ENCODE measurements around the gene GRK3.
A peak's percentile ranks its signal among the peaks of the same experiment; 100 is the strongest.
"Not testable (repeated sequence)": the region's sequence is repeated elsewhere in the genome, so short reads cannot be mapped to it uniquely, and the experiment has no call there.

The GRK3 gene

DNA sequence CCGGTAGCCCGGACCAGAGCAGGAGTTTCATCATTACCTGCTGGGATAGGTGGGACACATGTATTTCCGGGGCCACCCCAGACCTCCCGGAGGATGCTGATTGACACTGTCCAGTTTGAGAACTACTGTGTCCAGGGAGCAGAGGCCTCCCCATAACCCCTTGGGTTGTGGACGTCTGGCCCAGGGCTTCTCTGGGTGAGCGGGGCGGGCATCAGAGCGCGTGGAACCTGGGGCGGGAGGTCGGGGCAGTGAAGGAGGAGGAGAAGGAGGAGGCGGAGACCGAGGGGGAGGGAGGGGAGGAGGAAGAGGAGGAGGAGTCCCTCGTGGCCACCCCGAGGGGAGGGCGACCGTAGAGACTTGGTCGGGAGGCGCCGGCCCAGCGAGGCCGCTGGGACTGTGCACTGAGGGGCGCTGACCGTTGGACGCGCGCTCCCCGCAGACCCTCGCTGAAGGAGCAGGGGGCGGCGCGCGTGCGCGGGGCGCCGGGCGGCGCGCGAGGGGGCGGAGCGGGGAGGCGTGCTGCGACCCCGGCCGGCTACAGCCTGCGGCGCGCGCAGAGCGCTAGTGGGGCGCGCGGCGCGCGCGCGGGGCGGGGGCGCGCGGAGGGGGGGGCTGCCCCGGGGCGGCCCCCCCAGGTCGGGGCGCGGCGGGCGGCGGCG, at the start of gene GRK3:
Gene GRK3, plus strand, starts transcription at position 356 of the 659 bp plus-strand sequence. CDS start 366 bp downstream, outside the sequence.
- DNase-seq (ENCODE audit: low spot score): peak; percentile 56

DNA sequence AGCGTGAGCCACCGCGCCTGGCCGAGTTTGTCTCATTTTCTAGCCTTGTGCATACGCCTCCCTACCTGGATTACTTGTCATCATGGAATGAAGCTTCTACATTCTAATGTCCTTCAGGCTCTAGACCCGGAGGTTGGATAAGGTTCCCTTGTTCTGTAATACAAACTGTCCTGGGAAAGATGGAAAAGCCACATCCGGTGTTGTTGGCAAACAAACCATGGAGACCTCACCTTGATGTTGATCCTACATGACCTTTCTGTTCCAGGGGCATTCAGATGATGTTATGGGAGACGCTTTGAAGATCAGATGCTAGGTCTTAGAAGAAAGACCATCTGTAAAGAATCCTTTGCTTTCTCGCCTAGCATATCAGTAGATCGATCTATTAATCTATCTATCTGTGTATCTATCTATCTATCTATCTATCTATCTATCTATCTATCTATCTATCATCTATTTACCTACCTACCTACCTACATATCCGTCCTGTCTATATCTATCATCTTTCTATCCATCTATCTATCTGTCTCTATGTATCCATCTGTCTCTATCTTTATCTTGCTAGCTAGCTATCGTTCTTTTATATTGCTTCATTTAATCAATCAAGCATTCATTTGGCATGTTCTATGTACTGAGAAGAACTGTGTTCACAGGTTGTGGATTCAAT, 46.3 kb upstream of the GRK3 start:
- no peak for DNase-seq (ENCODE audit: low spot score)

- no peak for DNase-seq (ENCODE audit: low spot score)
Observed at GRCh38 chr22:25525376-25525775, 39.1 kb upstream of the GRK3 start.

DNA sequence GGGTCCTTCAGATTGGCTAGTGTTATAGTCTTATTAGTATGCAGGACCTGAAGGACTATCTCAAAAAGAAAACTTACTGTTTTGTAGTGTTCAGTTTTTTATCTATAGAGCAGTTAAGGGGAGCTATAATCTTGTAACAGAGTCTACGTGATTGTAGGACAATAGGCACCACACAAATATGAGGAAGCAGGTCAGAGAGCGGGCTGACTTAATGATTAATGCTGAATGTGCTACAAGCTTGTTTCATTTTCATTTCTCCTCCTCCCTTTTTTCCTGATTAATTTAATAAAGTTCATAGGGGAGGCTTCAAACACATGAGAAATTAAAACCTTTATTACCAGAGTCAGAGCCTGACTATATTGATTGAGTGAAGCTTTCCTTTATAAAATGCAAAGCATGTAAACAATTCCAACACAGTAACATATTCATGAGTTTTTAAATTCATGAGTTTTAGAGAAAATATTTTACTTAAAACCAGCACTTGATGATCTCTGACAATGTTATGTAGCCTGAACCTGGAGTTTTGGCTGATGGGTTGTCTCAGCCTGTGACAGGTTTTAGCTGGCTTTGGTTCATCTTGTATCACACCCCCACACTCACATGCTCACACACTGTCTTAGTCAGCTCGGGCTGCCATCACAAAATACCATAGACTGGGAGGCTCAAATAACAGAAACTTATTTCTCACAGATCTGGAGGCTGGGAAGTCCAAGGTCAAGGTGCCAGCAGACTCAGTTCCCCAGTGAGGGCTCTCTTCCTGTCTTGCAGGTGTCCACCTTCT, 38.5 kb upstream of the GRK3 start:
- DNase-seq (ENCODE audit: low spot score): not testable (repeated sequence)

DNA sequence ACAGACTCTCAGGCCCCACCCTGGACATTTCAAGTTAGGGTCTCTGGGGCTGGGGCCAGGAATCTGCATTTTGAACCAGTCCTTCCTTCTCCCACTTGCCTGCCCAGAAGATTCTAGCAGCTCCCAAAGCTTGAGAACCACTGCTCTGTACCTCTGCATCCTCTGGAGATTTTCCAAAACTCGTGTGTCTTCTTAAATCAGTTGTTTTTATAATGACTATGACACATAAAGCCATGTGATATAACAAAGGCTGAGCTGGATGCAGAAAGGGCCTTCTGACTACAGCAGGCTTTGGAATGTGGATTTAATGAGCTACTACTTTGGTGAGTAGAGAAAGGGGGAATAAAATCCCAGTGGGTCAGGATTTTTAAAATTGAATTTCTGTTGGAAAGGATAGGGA, 37.5 kb upstream of the GRK3 start:
- DNase-seq (ENCODE audit: low spot score): not testable (repeated sequence)

DNA sequence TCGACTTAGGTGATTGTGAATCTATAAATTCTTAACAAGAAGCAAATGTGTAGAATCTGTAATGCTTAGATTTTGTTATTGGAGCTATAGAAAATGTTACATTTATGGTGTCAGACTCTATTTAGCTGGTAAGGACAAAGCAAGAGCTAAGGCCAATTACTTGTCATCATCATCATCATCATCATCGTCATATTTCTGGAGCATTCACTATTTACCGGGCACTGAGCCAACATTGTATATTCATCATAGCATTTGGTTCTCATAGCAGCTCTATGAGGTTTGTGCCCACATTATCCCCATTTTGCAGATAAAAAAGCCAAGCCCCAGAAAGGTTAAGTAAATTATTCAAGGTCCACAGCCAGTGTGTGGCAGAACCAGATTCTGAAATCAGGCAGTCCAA, 36.4 kb upstream of the GRK3 start:
- not testable (repeated sequence) for DNase-seq (ENCODE audit: low spot score)

DNA sequence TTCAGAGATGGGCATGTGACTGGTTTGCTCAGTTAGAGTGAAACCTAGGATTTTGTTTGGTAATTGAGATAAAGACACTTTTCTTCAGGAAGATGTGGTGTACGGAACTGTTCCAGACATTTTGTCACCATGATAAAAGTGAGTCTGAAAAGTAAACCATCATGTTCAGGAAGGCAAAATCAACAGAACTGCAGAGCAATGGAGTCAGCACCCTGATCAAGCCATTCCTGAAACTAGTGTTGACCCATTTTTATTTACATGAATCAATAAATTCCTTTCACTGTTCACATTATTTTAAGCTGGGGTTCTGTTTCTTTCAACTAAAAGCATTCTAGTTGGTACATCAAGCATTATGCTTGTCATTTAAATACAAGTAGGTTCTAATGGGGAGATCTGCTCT, 35.4 kb upstream of the GRK3 start:
- not testable (repeated sequence) for DNase-seq (ENCODE audit: low spot score)

DNA sequence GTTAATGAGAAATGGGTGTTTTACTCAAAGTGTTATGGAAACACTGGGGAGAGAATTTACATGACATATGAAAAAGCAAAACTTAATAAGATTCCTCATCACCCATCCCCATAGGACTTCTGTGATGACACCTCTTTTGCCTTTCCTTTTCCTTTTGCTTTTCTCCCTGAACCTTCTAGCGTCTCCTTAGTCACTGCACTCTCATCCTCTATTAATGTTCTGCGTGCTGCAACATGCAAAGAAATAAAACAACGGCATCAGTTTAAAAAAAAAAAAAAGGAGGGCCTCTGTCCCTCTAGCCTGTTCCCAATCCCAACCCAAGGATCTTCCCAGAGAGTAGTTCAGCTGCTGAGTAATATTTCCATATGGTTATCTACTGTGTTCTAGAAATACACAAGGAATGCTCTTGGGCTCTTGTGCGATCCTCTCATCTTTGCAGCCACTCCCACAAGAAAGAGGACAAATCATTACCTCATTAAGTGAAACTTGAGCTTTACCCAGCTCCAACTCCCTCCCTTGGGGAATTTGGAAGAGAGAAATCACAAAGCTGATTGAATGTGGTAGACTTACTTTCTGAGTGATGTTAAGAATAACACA, 34.8 kb upstream of the GRK3 start:
- not testable (repeated sequence) for DNase-seq (ENCODE audit: low spot score)

GRCh38 chr22:25531677-25532076, 32.8 kb upstream of the GRK3 start:
- DNase-seq (ENCODE audit: low spot score): not testable (repeated sequence)

- DNase-seq (ENCODE audit: low spot score): no peak
Observed at GRCh38 chr22:25534724-25535123, 29.8 kb upstream of the GRK3 start.

GRCh38 chr22:25536589-25536988, 27.9 kb upstream of the GRK3 start:
- DNase-seq (ENCODE audit: low spot score): peak; percentile 28

DNA sequence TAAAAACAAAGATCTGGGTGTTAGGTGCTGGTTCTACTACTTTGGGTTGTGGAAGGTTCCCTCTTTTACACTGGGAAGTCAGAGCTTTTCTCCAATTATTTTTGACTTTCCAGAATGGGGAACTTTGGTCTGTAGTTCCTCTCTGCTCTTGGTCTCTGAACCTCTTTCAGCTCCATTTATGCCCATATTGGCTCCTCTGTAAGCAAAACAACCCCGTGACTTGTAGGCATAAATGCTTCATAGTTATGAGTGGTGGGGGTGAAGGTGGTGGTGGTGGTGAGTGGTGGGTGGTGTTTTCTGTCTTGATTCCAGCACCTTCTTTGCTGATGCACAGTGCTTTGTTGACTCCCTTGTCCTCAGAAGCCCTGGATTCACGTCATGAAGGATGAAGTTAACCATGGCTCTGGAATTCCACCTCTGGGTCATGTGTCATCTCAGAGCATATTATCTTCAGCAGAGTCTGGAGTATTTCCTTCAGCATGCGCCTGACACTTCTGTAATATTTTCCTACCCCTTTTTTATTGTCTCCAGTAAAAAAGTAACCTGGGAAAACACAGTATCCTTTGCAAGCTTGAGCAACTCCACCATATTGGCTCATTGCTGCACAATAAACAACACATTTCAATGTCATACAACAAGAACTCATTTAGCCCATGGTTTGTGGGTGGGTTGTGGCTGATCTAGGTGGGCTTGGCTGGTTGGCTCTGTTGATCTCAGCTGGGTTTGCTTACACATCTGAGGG, 24.1 kb upstream of the GRK3 start:
- DNase-seq (ENCODE audit: low spot score): no peak

DNA sequence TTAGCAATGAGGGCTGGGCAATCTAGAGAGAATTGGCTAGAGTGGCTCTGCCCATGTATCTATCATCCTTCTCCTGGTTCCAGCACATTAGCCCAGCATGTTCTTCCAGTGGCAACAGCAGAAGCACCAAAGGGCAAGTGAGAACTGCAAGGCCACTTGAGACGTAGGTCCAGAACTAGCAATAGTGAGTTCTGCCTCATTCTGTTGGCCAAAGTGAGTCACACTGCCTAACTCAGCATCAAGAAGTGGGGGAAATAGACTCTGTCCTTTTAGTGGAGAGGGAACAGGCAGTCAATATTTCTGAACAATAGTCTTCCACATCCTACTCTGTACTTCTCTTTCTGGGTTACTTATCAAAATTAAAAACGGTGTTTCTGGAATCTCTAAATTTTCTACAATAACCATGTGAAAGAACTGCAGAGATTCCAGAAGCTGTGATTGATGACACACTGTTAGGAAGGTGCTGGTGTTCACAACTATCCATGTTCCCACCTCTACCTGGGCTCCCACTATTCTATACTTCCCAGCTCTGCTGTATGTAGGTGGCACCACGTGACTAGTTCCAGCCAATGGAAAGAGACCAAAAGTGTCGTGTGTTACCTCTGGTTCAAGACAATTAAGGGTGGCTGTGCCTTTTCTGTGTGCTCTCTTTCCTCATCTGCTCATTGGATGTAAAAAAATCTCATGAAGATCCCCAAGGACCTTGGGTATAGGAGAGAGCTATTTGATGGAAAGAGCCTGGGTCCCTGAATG, 23.4 kb upstream of the GRK3 start:
- DNase-seq (ENCODE audit: low spot score): no peak

DNA sequence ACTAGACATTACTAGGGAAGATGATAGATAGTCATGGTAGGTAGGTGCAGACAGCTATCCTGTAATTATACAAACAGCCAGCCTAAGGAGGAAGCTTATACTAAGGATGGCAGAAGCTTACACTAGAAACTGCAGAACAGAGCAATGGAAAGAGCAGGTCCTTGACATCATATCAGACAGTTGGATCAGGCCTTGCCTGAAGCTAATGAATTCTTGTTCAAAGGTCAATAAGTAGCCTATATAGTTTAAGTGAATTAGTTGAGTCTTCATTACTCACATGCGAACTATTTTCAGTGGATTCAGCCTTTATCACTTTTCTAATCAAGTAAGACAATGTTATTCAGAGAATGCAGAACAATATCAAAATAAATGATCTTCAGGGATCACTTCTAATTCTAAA, 22.3 kb upstream of the GRK3 start:
- no peak for DNase-seq (ENCODE audit: low spot score)

- no peak for DNase-seq (ENCODE audit: low spot score)
Observed at GRCh38 chr22:25542720-25543402, 21.6 kb upstream of the GRK3 start.

DNA sequence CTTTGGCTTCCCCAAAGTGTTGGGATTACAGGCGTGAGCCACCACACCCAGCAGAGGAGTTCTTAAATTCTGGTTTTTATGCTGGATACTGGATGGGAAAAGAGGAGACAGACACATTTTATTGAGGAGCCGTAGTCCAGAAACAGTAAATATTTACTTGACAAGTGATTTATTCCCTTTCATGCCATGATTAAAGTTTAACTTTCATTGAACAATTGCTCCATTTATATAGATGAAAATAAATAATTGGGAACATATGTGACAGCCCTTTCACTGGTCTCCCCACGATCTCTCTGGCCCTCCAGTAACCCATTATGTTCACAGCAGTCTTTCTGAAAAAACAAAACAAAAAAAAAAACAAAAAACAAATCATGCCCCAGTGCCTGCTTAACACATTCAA, 19.3 kb upstream of the GRK3 start:
- no peak for DNase-seq (ENCODE audit: low spot score)

GRCh38 chr22:25545672-25546071, 18.8 kb upstream of the GRK3 start:
- no peak for DNase-seq (ENCODE audit: low spot score)

GRCh38 chr22:25546242-25546641, 18.2 kb upstream of the GRK3 start:
- DNase-seq (ENCODE audit: low spot score): no peak

DNA sequence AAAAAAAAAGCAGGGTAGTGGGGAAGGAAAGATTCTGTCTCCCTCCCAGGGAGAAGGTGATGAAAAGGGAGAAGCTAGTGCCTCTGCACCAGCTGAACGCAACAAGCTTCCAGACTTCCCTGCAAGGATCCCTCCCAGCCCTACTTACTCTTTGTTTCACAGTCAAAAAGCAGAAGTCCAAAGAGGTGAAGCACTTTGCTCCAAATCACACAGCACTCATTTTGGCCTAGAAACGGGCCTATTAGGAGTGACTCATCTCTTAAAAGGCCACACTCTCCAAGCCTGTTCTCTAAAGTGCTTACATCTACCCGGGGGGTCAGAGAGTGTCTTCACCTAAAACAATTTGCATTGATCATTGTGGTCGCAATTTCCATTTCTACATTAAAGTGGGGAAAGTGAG, 17.7 kb upstream of the GRK3 start:
- DNase-seq (ENCODE audit: low spot score): no peak

DNA sequence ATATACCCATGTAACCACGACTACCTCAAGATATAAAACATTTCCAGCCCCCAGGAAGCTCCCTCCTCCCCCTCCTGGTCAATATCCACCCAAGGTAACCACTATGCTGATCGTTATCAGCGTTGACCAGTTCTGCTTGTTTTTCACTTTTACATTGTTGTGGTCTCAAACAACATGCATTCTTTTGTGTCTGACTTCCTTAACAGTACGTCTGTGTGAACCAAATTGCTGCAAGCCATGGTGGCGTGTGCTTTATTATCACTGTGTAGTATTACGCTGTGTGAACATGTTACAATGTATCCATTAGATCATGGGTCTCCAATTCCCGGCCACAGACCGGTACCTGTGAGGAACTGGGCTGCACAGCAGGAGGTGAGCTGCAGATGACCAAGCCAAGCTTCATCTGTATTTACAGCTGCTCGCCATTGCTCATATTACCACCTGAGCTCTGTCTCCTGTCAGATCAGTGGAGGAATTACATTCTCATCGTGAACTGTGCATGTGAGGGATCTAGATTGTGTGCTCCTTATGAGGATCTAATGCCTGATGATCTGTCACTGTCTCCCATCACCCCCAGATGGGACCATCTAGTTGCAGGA, 15.5 kb upstream of the GRK3 start:
- DNase-seq (ENCODE audit: low spot score): no peak
